NOMO-1 treated with DMSO at 0.1 percent for 48 hours (cell line): ENCODE results near the gene MYCN.
"Not testable (repeated sequence)": the region's sequence is repeated elsewhere in the genome, so short reads cannot be mapped to it uniquely, and the experiment has no call there.

ENCODE experiments used
- DNase-seq: peaks from one replicate; lab custom pipeline; 2025; ENCODE audit not compliant: unreplicated experiment; lab: John Stamatoyannopoulos, UW

The MYCN gene

GRCh38 chr2:15942711-15943345 is 2.5 kb downstream of the MYCN start:
- DNase-seq: no peak

GRCh38 chr2:15943378-15944280 is 3.3 kb downstream of the MYCN start:
- DNase-seq: no peak

GRCh38 chr2:15944325-15945017 is 4.1 kb downstream of the MYCN start:
- no peak for DNase-seq

GRCh38 chr2:15945909-15946705 is 5.8 kb downstream of the MYCN start:
- DNase-seq: no peak

DNA sequence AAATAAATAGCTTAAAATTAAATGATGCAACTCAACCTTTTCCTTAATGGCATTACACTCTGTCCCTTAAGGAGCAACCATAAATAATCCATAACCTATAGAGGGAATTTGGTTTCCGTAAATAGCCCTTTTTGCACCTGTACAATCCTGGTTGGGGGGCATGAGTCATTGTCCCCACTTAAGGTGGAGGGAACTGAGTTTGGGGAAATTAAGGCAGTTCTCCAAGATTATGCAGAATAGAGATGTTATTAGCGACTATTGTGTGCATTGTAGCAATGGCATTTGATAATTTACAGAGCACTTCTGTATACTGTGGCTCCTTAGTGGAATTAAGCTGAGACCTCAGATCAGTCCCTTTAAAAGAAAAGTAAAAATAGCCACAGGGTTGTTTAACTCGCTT is 6.6 kb downstream of the MYCN start:
- DNase-seq: no peak

DNA sequence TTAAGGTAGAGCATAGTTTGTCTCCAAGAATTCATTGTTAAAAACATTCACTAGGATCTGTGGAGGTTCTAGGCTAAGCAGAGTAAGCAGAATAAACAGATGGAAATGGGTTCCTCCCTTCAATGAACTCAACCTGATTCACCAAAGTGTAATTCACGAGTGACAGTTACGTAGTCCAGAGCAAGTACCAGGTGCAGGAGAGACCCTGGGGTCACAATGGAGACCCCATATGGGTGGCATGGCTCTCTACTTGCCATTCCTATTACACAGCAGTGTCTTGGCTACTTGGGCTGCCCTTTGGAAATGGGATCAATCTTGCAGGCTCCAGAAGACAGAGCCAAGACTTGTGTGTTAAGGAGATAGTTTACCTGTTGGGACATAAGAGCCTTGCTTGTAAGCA is 7.1 kb downstream of the MYCN start:
- DNase-seq: no peak

DNA sequence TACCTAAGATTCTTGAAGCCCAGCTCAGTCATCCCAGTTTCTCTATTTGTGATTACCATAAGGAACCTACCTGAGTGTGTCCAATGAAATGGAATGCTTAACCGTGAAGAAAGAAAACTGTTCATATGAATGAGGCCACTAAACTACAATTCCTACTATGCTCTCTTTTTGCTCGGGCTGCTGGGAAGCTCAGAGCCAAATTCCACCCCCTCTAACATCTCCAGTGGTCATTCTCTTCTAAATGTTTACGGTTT is 8.3 kb downstream of the MYCN start:
- no peak for DNase-seq

DNA sequence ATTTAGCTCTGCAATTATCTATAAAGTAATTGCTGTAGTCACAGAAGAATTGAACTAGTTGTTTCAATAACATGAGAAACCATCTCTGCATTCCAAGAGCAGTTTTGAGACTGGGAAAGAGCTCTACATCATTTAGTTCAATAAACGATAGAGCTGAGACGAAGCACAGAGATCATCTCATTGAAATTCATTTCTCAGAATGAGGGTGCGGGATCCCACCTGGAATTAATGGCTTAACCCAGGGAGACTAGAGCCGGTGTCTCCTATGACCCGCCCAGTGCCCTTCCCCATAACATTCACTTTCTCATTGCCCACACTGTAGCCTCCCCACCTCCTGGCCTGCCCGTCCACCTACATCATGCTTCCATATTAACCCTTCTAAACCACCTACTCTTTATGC is 8.8 kb downstream of the MYCN start:
- no peak for DNase-seq

DNA sequence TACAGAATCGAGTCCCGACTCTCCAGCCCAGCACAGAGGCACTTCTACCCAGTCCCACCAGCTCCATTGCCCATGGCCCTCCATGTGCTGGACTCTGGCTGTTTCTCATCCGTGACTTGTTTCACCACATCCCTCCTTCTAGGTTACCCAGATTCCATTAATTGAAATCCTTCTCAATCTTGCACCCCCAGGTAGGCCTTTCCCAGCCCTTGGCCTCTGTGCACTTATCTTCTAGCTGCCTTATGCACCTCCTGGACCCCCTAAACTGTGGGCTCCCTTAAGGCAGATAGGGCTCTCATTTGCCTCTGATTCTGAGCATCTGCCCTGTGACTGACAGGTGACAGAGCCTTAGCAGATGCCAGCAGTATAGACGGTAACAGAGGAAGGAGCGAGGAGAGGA is 9.2 kb downstream of the MYCN start:
- DNase-seq: no peak

DNA sequence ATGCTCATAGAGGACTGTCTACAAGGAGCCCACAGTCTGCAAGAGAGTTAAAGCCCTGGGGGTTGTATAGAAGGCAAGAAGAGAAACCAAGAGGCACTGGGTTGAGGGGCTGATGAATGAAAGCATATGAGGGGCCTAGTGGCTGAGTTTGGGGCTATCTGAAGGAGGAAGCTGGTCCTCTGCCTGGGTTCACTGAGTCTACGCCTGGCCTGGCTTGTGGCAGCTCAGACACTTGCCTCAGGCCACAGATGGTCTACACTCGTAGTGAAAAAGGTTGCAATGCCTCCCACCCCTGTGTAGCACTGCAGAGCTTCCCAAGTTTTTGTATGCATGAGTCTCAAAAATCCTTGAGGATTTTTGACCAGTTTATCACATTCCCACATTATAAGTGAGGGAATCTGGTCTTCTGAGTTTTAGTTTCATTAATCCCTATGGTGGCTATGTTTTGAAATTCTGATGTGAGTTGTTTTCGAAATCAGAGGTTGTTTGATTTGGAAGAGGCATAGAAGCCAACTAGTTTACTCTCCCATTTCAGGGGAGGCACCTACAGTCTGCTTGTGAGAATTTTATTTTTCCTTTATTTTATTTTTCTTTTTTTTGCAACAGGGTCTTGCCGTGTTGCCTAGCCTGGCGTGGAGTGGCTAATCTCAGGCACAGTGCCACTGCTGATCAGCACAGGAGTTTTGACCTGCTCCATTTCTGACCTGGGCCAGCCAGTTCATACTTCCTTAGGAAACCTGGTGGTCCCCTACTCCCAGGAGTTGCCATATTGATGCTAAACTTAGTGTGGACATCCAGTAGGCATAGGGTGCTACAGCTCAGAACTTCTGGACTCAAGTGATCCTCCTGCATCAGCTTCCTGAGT is 10.0 kb downstream of the MYCN start:
- no peak for DNase-seq

DNA sequence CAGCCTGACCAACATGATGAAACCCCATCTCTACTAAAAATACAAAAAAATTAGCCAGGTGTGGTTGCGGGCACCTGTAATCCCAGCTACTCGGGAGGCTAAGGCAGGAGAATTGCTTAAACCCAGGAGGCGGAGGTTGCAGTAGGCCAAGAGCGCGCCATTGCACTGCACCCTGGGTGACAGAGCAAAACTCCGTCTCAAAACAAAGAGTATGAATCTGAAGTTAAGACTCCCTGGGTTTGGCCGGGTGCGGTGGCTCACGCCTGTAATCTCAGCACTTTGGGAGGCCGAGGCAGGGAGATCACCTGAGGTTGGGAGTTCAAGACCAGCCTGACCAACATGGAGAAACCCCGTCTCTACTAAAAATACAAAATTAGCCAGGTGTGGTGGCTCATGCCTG is 11.6 kb downstream of the MYCN start:
- not testable (repeated sequence) for DNase-seq

GRCh38 chr2:15952451-15953146 is 12.2 kb downstream of the MYCN start:
- DNase-seq: no peak

DNA sequence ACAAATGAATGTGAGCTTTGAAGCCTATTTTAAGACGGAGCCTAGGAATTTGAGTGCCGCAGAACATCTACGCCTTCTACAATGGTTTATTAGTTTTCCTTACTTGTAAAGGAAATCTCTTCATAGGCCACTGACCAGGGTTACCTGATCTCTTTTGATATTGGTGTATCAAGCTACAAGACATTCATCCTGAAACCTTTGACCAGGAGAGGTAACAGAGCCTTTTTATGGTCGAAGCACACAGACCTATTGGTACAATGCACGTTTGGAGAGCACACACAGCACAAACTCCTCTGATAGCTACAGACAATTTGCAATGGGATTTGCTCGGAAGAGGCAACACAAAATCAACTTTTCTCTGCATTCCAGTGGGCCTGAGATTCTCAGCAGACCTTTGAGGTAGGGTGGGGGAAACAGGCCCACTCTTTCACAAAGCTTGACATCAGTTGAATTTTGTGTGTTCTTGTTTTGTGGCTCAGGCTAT is 12.8 kb downstream of the MYCN start:
- DNase-seq: no peak

- no peak for DNase-seq
Measured at GRCh38 chr2:15953891-15954680, 13.7 kb downstream of the MYCN start.

DNA sequence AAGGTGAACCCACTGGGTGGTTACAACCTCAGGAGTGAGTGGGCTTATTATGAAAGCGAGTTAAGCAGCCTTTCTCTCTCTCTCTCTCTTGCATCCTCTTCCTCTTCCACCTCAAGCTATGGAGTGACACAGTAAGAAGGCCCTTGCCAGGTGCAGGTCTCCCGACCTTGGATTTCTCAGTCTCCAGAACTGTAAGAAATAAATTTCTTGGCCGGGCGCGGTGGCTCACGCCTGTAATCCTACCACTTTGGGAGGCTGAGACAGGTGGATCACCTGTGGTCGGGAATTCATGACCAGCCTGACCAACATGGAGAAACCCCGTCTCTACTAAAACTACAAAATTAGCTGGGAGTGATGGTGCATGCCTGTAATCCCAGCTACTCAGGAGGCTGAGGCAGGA is 14.4 kb downstream of the MYCN start:
- DNase-seq: no peak

DNA sequence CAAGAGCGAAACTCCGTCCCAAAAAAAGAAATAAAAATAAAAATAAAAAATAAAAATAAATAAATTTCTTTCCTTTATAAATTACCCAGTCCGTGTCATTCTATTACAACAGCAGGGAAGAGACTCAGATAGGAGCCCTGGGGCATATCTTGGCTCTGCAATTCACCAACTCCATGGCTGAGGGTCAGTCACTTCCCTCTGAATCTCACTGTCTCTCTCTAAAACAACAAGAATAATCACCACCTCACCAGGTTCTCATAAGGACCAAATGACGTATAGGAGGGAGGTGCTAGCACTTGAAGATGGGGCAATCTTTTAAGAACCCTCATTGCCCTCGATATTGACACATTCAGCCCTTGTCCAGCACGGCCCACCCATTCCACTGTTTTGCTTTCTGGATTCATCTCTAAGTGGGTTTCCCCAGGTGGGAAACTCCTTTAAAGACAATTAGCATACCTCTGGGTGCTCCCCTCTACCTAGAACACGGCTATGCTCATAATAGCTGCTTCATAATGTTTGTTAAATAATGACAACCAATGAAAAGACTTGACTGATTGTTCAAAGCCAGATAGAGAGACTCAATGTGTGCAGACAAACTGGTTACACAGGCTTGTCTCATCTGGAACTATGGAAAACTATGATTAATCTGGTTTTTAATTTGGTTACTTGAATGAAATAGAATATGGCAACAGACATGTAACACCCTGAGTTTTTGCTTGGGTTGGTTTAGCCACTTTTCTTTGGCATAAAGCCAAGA is 15.1 kb downstream of the MYCN start:
- DNase-seq: no peak

DNA sequence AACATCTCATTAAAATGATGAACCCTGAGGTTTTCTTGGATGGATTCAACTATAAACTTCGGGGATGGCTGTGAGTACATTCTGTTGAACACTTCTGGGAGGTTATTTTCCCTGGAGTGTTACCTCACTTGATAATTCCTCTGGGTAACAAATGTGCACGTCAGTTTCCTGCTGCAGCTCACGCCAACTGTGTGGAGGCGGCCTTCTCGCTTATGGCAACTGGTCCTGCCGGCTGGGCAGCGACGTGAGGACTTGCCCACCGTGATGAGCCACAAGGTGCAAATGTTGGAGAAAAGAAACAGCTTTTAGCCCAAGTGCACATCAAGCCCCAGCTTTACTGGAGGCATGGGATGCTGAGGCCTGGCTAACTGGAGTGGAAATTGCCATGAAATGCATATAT is 15.9 kb downstream of the MYCN start:
- no peak for DNase-seq
